Activated CD8-positive, alpha-beta T cell treated with anti-CD3 and anti-CD28 coated beads for 36 hours (primary cell): Measurements from ENCODE around the gene RALY. TPM values are rescaled to one million over a fixed set of nuclear protein-coding genes. Genes with fewer than 3 reads are reported as not detected.

Source experiments
- ATAC-seq: fragments of 200-7000 bp; cut with Tn5 transposase; one replicate; pipeline ENCODE4 v1.10.0; 2021; ENCODE audit warnings: mild to moderate bottlenecking, moderate library complexity
- CTCF ChIA-PET: fragments of 350-600 bp; sonication (Branson Sonifier 250); formaldehyde crosslinking; loops from one replicate; lab custom pipeline; 2021; ENCODE audit warnings: antibody characterized with exemption; lab: Charles Lee
- POLR2A ChIA-PET: fragments of 350-600 bp; sonication (Branson Sonifier 250); formaldehyde crosslinking; loops from one replicate; lab custom pipeline; 2021; ENCODE audit warnings: antibody characterized with exemption; lab: Charles Lee
- DNase-seq: peaks from one replicate; pipeline ENCODE4 v3.0.0-alpha.2; 2020
- H3K27ac Mint-ChIP-seq: one replicate; pipeline ENCODE4 v1.8.0; 2021; ENCODE audit warnings: mild to moderate bottlenecking, mixed read lengths
- H3K27me3 Mint-ChIP-seq: one replicate; pipeline ENCODE4 v1.8.0; 2021; ENCODE audit warnings: mixed read lengths
- H3K36me3 Mint-ChIP-seq: one replicate; pipeline ENCODE4 v1.8.0; 2021; ENCODE audit warnings: low read depth, mixed read lengths
- H3K4me1 Mint-ChIP-seq: one replicate; pipeline ENCODE4 v1.8.0; 2021; ENCODE audit warnings: low read depth, mixed read lengths
- H3K4me3 Mint-ChIP-seq: one replicate; pipeline ENCODE4 v1.8.0; 2021; ENCODE audit warnings: mild to moderate bottlenecking, moderate library complexity, mixed read lengths
- H3K9me3 Mint-ChIP-seq: one replicate; pipeline ENCODE4 v1.8.0; 2021; ENCODE audit warnings: mixed read lengths
- intact Hi-C: fragments of 100-400 bp; cut with micrococcal nuclease; formaldehyde crosslinking; loops from one replicate; pipeline ENCODE4 v1.10.0; 2022
- total RNA-seq, 2 experiments: library from RNA; stranded (reverse); gene quantifications; one replicate each; pipeline ENCODE4 v1.2.3, GENCODE V29; 2021
- TF ChIP-seq, protein P1 (sequence below): fragments of 200-600 bp; IDR thresholded peaks from one replicate; pipeline ENCODE4 v1.8.0; 2022; ENCODE audit warnings: antibody characterized with exemption, mild to moderate bottlenecking

The RALY gene
- total RNA-seq, 2 experiments from 2014 or later = 151 to 153 TPM

GRCh38 chr20:34012330-34012729 is 18.6 kb downstream of the RALY start:
- H3K27me3 Mint-ChIP-seq = no peaks in the 10 kb centered on the region
- POLR2A ChIA-PET = interaction anchor here (0.7 to 1.0 kb wide), 2 partner anchors 54 to 238 kb away, joined by 3 read pairs; no protein-coding TSS in a partner anchor
- CTCF ChIA-PET = no interaction called here
- ATAC-seq (no peak), DNase-seq (no peak)
- H3K36me3 Mint-ChIP-seq = peaks cover 12% of the 10 kb centered on the region
- TF ChIP-seq, protein P1, sequence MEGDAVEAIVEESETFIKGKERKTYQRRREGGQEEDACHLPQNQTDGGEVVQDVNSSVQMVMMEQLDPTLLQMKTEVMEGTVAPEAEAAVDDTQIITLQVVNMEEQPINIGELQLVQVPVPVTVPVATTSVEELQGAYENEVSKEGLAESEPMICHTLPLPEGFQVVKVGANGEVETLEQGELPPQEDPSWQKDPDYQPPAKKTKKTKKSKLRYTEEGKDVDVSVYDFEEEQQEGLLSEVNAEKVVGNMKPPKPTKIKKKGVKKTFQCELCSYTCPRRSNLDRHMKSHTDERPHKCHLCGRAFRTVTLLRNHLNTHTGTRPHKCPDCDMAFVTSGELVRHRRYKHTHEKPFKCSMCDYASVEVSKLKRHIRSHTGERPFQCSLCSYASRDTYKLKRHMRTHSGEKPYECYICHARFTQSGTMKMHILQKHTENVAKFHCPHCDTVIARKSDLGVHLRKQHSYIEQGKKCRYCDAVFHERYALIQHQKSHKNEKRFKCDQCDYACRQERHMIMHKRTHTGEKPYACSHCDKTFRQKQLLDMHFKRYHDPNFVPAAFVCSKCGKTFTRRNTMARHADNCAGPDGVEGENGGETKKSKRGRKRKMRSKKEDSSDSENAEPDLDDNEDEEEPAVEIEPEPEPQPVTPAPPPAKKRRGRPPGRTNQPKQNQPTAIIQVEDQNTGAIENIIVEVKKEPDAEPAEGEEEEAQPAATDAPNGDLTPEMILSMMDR = no peak
- peaks cover 85% of the 10 kb centered on the region for H3K4me1 Mint-ChIP-seq
- no peaks in the 10 kb centered on the region for H3K9me3 Mint-ChIP-seq
- peak overlapping the region; percentile 41 for H3K27ac Mint-ChIP-seq
- no peak overlapping the region for H3K4me3 Mint-ChIP-seq
- intact Hi-C loops = no loop called here

DNA sequence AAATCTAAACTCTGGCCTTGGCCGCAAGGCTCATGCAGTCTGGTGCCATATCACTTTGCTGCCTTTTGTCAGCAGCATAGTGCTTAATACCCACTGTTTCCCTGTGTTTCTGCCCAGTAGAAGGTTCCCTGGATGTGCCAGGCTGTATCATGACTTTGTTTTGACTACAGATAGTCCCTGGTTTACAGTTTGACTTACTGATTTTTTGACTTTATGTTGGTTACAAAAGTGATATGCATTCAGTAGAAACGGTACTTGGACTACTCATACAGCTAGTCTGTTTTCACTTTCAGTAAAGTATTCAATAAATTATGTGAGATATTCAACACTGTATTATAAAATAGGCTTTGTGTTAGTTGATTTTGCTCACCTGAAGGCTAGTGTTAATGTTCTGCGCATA is 19.0 kb downstream of the RALY start:
- ChIA-PET POLR2A (interaction anchor here (0.7 to 1.0 kb wide), 3 partner anchors 19 to 237 kb away, joined by 3 read pairs; partner anchors contain the start of gene RALY), CTCF (no interaction called here)
- Mint-ChIP-seq H3K36me3 (peaks cover 11% of the 10 kb centered on the region), H3K9me3 (no peaks in the 10 kb centered on the region), H3K27ac (no peak overlapping the region), H3K27me3 (no peaks in the 10 kb centered on the region), H3K4me1 (peaks cover 88% of the 10 kb centered on the region), H3K4me3 (no peak overlapping the region)
- intact Hi-C loops = no loop called here
- TF ChIP-seq, protein P1 = no peak
- DNase-seq = no peak
- no peak for ATAC-seq

- Mint-ChIP-seq H3K27ac (no peak overlapping the region), H3K4me3 (no peak overlapping the region), H3K36me3 (peaks cover 6% of the 10 kb centered on the region), H3K4me1 (peaks cover 88% of the 10 kb centered on the region), H3K27me3 (no peaks in the 10 kb centered on the region), H3K9me3 (no peaks in the 10 kb centered on the region)
- ChIA-PET CTCF (interaction anchor here (1.2 to 2.1 kb wide), 2 partner anchors 9 to 14 kb away, joined by 4 to 5 read pairs; no protein-coding TSS in a partner anchor), POLR2A (interaction anchor here (0.8 kb wide), 1 partner anchor 20 kb away, joined by 3 read pairs; the partner anchor contains the start of gene RALY)
- TF ChIP-seq, protein P1 = no peak
- intact Hi-C loops = no loop called here
- DNase-seq (no peak), ATAC-seq (no peak)
Measured at GRCh38 chr20:34013554-34013953, 19.8 kb downstream of the RALY start.

- Mint-ChIP-seq H3K4me1 (peaks cover 83% of the 10 kb centered on the region), H3K4me3 (no peak overlapping the region), H3K36me3 (peaks cover 3% of the 10 kb centered on the region), H3K9me3 (no peaks in the 10 kb centered on the region), H3K27me3 (no peaks in the 10 kb centered on the region), H3K27ac (no peak overlapping the region)
- ChIA-PET CTCF (interaction anchor here (2.1 kb wide), 1 partner anchor 15 kb away, joined by 5 read pairs; no protein-coding TSS in a partner anchor), POLR2A (no interaction called here)
- DNase-seq (no peak), ATAC-seq (no peak)
- intact Hi-C loops = no loop called here
- TF ChIP-seq, protein P1 = no peak
Measured at GRCh38 chr20:34014878-34015277, 21.2 kb downstream of the RALY start.
